NCI-H82 treated with DMSO at 0.1 percent for 48 hours (cell line): ENCODE results near the gene TMEM250.

Source experiments
- DNase-seq: peaks from one replicate; lab custom pipeline; 2025; ENCODE audit not compliant: unreplicated experiment; lab: John Stamatoyannopoulos, UW

Gene TMEM250

GRCh38 chr9:136133191-136133958, 14.7 kb upstream of the TMEM250 start:
- DNase-seq = no peak

- no peak for DNase-seq
Observed at GRCh38 chr9:136132512-136133050, 13.9 kb upstream of the TMEM250 start.

GRCh38 chr9:136131629-136132511, 13.2 kb upstream of the TMEM250 start:
- no peak for DNase-seq

GRCh38 chr9:136129176-136129575, 10.5 kb upstream of the TMEM250 start:
- no peak for DNase-seq

GRCh38 chr9:136128436-136128835, 9.8 kb upstream of the TMEM250 start:
- no peak for DNase-seq

DNA sequence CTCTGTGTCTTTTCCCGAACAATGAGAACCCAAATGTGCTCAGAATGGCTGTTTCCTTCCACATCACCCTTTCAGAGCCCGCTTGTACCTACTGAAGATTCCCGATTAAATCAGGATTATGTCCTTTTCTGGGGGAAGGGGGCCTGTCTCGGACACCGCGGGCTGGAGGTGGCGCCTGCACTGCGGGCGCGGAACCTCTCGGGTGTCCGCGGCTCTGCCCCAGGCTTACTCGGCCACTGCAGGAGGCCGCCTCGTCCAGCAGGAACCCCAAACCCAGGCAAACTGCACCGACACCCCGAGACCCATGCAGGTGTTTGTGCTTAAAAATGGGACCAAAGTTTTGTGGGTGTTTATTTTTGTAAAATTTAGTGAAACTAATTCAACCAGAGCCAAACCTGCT, 8.6 kb upstream of the TMEM250 start:
- DNase-seq = no peak

- DNase-seq = no peak
Observed at GRCh38 chr9:136124976-136125692, 6.5 kb upstream of the TMEM250 start.

DNA sequence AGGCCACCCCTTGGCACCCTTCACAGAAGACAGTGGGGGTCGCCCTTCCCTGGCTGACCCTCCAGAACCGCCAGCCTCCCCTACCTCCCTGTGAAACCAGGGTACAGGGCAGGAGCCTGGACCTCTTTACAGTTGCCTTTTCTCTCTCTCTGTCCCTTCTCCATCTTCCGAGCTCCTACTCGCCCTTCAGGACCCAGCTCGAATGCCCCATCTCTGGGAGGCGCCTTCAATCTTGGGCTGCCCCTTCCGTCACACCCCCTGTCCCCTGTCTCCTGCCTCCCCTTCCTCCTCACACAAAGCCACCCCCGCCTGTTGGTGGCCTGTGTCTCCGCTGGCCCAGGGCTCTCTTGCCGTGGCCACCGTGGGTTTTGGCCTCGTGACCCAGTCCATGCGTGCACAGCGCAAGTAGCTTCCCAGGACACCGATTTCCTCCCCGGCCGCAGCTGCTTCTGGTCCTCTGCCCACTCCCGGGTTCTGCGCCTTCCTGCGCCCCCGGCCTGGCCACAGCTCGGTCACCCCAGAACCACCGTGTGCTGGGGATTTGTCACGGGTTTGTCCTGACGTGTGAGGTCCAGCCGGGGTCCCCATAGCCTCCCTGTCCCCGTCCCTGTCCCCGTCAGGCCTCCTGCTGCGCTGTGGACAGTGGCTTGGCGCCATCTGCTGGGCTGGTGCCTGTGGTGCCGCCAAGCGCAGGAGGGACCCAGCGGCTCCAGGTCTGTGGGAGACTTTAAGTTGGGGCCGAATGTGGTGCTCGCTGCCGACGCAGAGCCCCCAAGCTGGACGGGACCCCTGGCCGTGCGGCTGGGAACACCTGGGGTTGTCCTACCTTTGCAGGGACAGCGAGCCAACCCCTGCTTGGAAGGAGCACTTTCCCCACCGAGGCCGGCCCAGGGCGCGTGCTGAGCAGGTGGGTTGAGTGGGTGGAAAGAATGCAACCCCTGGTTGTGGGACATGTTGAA, 4.0 kb upstream of the TMEM250 start:
- DNase-seq = no peak

DNA sequence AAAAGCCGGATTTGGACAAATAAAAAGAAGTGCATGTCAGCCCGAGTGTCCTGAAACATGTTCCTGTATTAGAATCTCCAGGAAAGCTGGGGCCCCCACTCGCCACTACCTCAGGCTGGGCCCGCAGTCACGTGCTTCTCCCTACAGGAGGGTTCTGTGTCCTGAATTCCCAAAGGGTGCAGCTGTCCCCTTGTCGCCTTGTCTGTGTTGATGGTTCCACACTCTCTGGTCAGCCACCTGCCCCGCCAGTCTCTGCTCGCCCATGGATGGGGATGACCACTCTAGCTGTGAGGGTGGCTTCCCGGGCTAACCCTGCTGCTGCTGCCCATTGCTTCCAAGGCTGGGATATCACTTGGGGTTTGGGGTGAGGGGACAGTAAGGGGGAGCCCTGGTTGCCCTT, 3.1 kb upstream of the TMEM250 start:
- no peak for DNase-seq

DNA sequence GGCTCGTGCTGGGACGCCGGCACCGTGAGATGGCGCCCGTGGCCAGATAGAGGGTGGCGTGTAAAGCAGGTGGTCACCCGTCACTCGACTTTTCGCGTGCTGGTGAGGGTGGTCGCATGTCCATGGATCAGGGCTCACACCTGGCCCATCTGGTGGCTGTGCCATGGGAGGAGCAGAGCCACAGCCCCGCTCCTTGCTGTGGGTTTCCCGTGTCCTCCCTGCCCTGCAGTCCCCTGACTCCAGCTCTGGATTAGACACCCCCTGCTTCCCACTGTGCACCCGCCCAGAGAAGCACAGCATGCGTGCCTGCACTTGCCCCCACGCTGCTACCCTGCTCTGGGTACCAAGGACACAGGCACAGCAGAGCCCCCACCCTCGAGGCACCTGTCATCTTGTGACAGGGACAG, 1.8 kb upstream of the TMEM250 start:
- no peak for DNase-seq

GRCh38 chr9:136119883-136120393, 1.3 kb upstream of the TMEM250 start:
- no peak for DNase-seq

DNA sequence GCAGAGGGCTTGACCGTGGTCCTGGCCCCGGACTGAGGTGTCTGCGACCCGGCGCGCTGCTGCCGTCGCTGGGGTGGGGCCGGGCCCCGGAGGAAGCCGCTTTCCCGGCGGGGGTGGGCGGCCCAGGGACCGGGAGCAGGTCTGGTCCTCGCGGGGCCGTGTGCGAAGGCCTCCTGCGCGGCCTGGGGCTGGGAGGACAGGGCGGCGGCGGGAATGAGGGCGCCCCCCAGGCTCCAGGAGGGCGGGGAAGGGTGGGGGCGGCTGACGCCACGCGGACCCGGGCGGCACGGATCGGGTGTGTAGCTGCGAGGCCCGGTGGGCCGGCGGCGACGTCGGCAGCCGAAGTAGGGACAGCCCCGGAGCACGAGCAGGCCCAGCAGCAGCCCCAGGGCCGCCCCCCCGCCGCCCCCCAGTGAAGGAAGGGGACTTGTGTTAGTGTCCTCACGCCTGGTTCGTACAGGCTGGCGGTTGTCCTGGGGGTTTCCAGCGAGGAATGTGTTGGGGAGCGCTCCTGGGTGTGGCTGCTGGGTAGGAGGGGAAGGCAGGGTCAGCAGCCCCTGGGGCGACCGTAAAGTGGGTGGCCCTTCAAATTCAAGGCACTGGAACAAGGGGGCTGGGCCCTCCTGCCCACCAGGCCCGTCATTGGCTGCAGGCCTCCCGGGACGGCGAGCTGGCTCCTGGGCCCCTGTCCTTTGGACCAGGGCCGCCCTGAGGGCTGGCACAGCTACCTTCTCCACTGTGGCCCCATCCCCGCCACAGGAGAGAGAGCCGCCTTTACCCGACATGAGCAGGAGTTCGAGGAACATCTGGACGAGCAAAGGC, 597 bp upstream of the TMEM250 start:
- no peak for DNase-seq

DNA sequence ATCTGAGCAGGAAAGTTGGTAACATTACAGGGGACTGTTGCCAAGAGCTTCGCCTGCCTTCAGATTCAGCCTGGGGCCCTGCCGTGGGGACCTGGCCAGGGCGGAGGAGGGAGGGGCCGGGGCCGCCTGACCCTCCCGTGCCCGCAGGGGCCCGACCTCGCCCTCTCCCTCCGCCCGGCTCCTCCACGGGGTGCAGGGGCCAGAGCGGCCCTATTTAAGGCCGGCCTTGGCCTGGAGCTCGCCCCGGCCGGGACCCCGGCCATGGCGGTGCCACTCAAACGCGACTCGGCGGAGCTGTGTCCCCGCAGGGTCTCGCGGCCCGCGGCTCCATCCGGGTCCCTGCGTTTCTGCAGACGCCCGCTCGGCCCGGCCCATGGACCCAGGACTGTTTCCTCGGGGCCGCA, 757 bp downstream of the TMEM250 start:
- DNase-seq = no peak

DNA sequence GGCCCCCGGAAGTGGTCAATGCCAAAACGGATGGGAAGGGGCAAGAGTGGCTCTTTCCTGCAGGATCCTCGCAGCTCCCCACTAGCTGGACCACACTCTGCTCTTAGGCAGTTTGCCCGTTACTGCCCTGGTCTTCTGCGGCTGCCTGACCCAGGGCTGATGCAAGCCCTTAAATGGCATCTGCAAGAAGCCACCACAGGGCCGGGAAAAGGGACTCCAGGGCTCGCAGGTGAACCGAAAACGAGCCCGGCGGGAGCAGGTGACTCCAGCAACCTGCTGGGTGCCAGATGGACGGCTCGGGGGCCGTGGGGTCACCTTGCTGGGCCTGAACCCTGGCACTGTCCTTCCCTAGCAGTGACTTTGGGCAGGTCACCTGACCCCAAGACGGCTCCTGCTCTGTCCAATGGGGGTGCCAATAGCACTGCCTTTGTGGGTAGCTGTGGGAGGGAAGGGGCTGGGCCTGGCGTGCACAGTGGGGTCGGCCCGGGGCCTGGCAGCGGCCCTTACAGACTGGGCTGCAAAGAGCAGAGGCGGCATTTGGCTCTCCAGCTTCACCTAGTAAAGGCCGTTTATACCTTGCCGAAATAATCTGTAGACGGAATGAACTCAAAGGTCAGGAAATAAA, 1.3 kb downstream of the TMEM250 start:
- DNase-seq = no peak

- DNase-seq = no peak
Observed at GRCh38 chr9:136116360-136117098, 2.1 kb downstream of the TMEM250 start.

DNA sequence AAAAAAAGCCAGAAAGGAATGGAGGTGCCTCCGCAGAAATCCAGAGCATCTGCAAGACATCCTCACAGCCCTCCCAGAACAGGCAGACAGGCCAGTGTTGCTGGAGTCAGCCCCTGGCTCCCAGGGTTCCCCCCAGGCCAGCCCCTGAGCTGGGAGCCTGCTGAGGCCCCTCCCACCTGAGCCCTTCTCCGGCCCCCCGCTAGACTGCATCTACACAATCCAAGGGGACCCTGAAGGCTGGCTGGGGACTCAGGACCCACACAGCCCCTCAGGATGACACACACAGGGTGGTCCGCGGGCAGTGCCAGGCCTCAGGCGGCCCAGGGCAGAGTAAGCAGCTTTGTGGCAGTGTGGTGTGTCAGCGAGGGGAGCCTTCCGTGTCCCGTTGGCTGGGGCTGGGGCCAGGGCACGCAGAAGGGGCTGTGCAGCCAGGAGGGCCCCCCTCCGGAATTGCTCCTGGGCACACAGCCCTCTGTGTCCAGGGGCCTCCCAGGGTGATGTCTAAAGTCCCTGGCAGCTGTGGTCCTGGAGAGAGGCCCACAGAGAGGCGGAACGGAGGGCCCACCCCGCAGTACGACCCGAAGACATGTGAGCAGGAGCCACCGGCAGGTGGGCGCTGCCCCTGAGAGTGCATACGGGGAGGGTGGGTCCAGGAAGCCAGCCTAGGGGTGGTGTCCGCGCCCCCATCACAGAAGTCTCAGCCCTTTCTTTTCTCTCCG, 2.9 kb downstream of the TMEM250 start:
- DNase-seq = no peak

DNA sequence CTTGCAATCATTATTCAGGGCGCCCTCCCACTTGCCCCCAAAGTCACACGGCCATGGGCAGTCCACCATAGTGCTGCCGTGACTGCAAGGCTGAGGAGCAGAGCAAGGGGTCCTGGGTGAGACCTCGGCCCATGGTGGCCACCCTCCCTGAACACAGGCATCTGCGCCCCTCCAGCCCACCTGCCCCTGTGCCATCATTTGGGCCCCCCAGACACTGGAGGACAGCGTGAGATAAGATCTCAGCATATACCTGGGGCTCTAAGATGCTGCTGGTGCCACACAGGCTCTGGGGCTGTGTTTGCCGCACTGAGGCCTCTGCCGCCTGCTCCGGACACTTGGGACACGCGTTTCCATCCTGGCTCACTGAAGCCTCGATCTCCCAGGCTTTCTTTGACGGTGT, 3.5 kb downstream of the TMEM250 start:
- no peak for DNase-seq
